Measurements from ENCODE around the gene LSM10. TPM values are rescaled to one million over a fixed set of nuclear protein-coding genes. Genes with fewer than 3 reads are reported as not detected.

The LSM10 gene
- total RNA-seq, 1 donor from 2014 or later: 27.6 TPM

DNA sequence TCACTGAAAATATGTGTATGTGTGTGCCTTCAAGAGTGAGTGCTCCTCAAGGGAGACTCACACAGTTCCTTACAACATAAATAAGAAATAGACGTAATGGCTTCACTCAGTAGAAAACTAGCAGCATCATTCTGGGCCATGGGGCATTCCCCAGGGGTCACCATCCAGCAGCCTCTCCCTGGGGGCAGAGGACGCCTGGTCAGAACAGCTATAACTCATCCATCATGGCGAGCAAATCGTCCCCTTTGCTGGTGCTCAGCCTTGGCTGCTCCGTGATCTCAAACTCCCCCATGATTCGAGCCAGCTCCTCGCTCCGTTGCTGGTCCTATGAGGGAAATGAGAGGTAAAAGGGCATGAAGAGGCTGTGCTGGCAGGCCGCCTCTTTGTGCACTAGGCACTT is 20.2 kb upstream of the LSM10 start:
- TF ChIP-seq CTCF (IDR thresholded peaks at IDR 0.05; ENCODE audit: insufficient read depth, low read length, poor library complexity, severe bottlenecking): no peak
- Histone ChIP-seq H3K27me3 (ENCODE audit: control insufficient read depth, insufficient read depth, low read length) (no peaks in the 10 kb centered on the region), H3K4me3 (ENCODE audit: low read depth, low read length) (no peak overlapping the region), H3K36me3 (ENCODE audit: control insufficient read depth, insufficient read depth, low read length) (no peaks in the 10 kb centered on the region)
- no peak for DNase-seq (ENCODE audit: low read depth)

GRCh38 chr1:36415661-36416326 is 18.1 kb upstream of the LSM10 start:
- H3K27me3 ChIP-seq (ENCODE audit: control insufficient read depth, insufficient read depth, low read length): no peaks in the 10 kb centered on the region
- no peak overlapping the region for H3K4me3 ChIP-seq (ENCODE audit: low read depth, low read length)
- no peak for TF ChIP-seq CTCF (IDR thresholded peaks at IDR 0.05; ENCODE audit: insufficient read depth, low read length, poor library complexity, severe bottlenecking)
- H3K36me3 ChIP-seq (ENCODE audit: control insufficient read depth, insufficient read depth, low read length): no peaks in the 10 kb centered on the region
- no peak for DNase-seq (ENCODE audit: low read depth)

DNA sequence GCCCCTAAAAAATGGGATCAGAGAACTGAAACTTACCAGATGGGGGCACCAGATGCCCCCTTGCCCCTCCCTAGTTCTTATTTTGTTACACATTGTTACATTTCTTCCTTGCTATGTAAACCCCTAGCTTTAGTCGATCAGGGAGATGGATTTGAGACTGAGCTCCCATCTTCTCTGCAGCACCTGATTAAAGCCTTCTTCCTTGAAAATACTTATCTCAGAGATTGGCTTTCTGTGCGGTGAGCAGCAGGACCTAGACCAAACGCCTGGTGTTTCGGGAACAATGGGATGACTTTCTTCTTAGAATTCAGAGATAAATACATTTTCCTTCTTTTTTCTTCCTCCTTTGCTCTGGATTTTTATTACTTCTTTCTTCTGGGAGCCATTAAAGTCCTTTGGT is 16.7 kb upstream of the LSM10 start:
- no peaks in the 10 kb centered on the region for H3K36me3 ChIP-seq (ENCODE audit: control insufficient read depth, insufficient read depth, low read length)
- no peak for DNase-seq (ENCODE audit: low read depth)
- no peak overlapping the region for H3K4me3 ChIP-seq (ENCODE audit: low read depth, low read length)
- no peak for TF ChIP-seq CTCF (IDR thresholded peaks at IDR 0.05; ENCODE audit: insufficient read depth, low read length, poor library complexity, severe bottlenecking)
- H3K27me3 ChIP-seq (ENCODE audit: control insufficient read depth, insufficient read depth, low read length): no peaks in the 10 kb centered on the region

GRCh38 chr1:36411674-36412648 is 14.3 kb upstream of the LSM10 start:
- Histone ChIP-seq H3K36me3 (ENCODE audit: control insufficient read depth, insufficient read depth, low read length) (no peaks in the 10 kb centered on the region), H3K4me3 (ENCODE audit: low read depth, low read length) (no peak overlapping the region), H3K27me3 (ENCODE audit: control insufficient read depth, insufficient read depth, low read length) (no peaks in the 10 kb centered on the region)
- no peak for TF ChIP-seq CTCF (IDR thresholded peaks at IDR 0.05; ENCODE audit: insufficient read depth, low read length, poor library complexity, severe bottlenecking)
- DNase-seq (ENCODE audit: low read depth): no peak

- Histone ChIP-seq H3K27me3 (ENCODE audit: control insufficient read depth, insufficient read depth, low read length) (no peaks in the 10 kb centered on the region), H3K4me3 (ENCODE audit: low read depth, low read length) (no peak overlapping the region), H3K36me3 (ENCODE audit: control insufficient read depth, insufficient read depth, low read length) (no peaks in the 10 kb centered on the region)
- no peak for TF ChIP-seq CTCF (IDR thresholded peaks at IDR 0.05; ENCODE audit: insufficient read depth, low read length, poor library complexity, severe bottlenecking)
- DNase-seq (ENCODE audit: low read depth): no peak
These were observed 10.8 kb upstream of the LSM10 start for GRCh38 chr1:36408479-36408878.
